GM18861 (cell line): ENCODE measurements around the gene SRGAP2B.
"Not testable (repeated sequence)": the region's sequence is repeated elsewhere in the genome, so short reads cannot be mapped to it uniquely, and the experiment has no call there.

ENCODE experiments used
- ATAC-seq: cut with Tn5 transposase; IDR thresholded peaks from one replicate; pipeline ENCODE4 v1.9.1; 2021; ENCODE audit not compliant: unreplicated experiment

Gene SRGAP2B

DNA sequence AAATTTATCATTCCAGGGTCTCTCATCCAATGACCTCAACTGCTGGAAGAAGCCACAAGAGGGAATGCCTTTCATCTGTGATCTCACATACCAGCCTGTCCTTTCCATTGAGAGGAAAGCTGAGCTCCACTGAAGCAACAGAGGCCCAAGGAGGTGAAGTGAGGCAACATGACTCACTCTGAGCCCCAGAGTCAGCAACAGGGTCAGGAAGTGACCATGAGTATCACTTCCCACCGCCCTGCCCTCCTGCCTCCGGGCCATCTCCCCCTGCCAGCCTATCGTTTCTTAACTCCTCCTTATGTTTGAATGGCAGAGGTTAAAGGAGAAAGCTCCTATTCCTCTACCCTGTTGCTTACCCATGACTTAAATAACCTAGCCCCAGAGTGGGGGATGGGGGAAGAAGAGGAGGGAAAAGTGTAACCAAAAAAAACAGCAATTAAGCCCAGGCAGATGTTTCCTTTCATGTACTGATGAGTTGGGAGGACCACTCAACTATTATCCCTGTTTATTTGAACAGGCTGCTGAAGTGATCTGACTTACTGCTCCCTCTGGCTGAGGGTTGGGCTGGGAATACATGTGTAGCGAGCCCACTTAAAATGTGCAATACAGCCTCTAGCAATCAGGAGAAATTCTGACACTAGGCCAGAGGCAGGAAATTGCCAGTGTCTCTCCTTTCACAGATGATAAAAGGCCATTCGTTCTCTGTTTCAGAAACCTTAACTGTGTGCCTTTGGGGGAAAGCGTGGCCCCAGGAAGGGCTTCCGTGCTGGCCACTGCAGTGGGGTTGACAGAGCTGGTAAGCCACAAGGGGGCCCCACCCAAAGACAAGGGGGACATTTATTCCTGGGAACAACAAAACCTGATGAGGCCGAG, 177.7 kb downstream of the SRGAP2B start:
- ATAC-seq, result not testable (repeated sequence)

DNA sequence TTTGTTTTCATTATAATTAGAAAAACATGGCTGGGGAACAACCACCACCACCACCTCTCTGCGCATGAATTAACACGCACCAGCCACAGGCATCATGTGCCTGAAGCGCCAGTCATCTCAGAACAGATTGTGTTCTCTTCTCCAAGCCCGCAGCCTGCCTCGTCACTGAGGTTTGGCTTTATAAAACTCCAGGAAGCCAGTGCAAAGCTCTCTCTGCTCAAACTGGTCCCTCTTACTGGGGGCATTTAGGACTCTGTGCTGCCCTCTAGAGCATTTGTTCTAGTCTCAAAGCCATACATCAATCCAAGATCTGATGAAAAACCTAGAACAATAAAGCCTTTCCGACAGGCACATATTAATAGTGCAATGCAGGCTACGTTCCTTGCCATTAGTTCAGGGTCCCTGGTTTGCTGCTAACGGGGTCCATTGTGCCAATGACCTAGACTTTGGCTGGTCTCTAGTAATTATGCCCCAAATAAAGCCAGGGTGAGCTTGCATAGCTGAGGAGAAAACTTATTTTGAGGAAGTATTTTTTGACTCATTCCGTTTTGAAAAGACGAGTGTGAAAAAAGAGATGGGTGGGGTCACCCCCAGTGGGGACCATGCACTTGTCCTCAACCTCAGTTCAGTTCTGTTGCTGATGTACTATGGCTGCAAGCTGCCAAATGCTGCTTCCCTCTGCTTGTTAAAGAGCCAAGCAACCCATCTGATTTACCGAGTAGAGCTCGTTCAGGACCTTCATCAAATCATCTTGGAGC, 181.0 kb downstream of the SRGAP2B start:
- not testable (repeated sequence) for ATAC-seq

GRCh38 chr1:144913458-144913857, 181.7 kb downstream of the SRGAP2B start:
- not testable (repeated sequence) for ATAC-seq

- not testable (repeated sequence) for ATAC-seq
These were observed 184.4 kb downstream of the SRGAP2B start for GRCh38 chr1:144910729-144911128.

DNA sequence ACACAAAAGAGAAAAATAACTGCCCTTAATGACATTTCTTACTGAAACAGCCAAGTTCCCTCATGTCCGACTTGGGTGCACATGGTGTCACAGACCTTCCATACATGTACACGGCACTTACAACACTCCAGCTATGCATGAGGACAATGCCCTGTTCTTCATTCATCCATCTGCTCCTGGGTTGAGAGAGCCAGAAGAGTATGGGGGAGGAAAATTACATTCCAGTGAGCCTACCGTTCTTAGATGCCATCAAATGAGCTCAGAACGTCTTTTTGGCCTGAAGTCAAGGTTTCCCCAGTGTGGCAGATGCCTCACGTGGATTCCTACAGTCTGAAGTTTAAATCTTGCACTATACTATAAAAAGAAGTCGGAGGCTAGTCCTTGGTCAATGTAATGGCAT, 194.3 kb downstream of the SRGAP2B start:
- not testable (repeated sequence) for ATAC-seq

DNA sequence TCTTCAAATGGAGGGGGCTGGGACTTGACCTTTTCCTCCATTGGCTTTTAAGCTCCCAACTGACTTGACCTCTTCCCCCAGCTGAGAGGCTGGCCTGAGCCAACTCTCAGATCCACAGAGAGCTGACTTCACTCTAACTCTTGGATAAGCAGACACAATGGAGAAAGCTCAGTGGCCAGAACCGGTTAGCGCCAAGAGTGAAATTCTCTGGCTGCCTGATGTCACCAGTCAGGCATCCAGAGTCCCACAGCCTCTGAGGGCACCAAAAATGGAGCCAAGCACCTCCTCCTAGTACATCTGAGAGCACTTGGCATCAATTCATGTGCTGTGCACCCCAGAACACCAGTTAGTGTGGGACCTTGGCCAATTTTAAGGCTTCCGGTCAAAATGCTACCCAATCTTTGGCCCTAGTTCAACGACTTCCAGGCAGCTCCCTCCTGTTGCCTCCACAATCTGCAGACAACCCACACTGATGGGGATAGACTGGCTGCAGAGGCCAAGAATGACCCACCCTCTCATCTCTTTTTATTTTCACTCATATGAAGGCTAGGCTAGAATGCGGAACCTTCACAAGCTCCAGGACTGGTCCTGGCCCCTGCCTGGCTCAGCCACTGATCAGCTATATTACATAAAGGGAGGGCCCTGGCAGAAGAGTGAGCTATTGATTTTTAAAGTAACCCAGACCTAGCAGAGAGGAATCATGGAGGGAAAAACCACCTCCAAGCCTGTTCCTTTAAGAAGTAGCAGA, 200.5 kb downstream of the SRGAP2B start:
- ATAC-seq, result not testable (repeated sequence)

GRCh38 chr1:144893710-144894438, 201.3 kb downstream of the SRGAP2B start:
- not testable (repeated sequence) for ATAC-seq

- ATAC-seq, result not testable (repeated sequence)
These were observed 202.1 kb downstream of the SRGAP2B start for GRCh38 chr1:144893062-144893461.

DNA sequence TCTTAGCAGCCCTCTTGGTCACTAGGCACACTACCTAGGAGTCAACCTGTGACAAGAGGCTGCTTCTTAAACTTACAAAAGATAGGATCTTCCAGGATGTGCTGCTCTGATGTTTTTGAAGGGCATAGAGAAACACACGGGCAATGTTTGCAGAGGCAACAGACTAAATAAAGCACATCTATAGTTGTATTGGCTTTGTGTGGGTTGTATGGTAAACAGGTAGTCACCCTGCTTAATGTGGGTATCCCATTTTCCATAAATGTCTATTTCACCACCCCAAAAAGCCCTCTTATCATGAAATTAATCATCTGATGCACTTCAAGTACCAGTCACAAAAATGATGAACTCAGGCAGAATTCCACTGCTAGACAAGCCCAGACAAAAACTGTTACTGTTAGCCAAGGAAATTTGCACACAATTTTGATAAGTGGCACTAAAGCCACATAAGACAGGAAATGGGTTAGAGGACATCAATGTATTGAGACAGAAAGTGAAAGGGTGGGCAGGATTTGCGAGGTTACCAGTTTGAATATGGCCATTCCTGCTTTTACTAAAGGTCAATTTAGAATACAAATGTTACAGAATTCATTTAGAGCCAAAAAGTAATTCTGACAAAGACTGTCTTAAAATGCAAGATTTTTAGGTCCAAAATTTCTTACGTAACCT, 205.5 kb downstream of the SRGAP2B start:
- not testable (repeated sequence) for ATAC-seq

- not testable (repeated sequence) for ATAC-seq
These were observed 212.1 kb downstream of the SRGAP2B start for GRCh38 chr1:144883022-144883421.

- not testable (repeated sequence) for ATAC-seq
These were observed 212.8 kb downstream of the SRGAP2B start for GRCh38 chr1:144882343-144882742.

DNA sequence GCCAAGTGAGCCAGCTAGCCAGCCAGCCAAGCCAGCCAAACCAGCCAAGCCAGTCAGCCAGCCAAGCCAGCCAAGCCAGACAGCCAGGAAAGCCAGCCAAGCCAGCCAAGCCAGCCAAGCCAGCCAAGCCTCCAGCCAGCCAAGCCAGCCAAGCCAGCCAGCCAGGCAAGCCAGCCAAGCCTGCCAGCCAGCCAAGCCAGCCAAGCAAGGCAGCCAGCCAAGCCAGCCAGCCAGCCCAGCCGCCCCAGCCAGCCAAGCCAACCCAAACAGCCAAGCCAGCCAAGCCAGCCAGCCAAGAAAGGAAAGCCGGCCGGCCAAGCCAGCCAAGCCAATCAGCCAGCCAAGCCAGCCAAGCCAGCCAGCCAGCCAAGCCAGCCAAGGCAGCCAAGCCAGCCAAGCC, 236.5 kb downstream of the SRGAP2B start:
- ATAC-seq, result not testable (repeated sequence)
